ENCODE results near the gene CD3E. TPM values are rescaled to one million over a fixed set of nuclear protein-coding genes. Genes with fewer than 3 reads are reported as not detected.
"Not testable (repeated sequence)": the region's sequence is repeated elsewhere in the genome, so short reads cannot be mapped to it uniquely, and the experiment has no call there.

The CD3E gene
- total RNA-seq, 4 donors from 2014 or later, result 0.48 to 2.4 TPM; not detected in 2

GRCh38 chr11:118306556-118306955, 2.0 kb downstream of the CD3E start:
- Histone ChIP-seq H3K27me3 (no peaks in the 10 kb centered on the region), H3K27ac (no peak overlapping the region), H3K9me3 (no peaks in the 10 kb centered on the region), H3K4me3 (no peak overlapping the region), H3K4me1 (no peaks in the 10 kb centered on the region), H3K36me3 (no peaks in the 10 kb centered on the region)
- no peak for DNase-seq
- intact Hi-C loops (cut with DNase I; ENCODE audit: low total_unique reads), result no loop called here
- TF ChIP-seq POLR2A (IDR thresholded peaks at IDR 0.05) (no peak), CTCF (IDR thresholded peaks at IDR 0.05) (no peak)

GRCh38 chr11:118308995-118309528, 4.5 kb downstream of the CD3E start:
- H3K27ac ChIP-seq; H3K27me3 ChIP-seq; H3K4me1 ChIP-seq; H3K36me3 ChIP-seq; intact Hi-C loops (cut with DNase I; ENCODE audit: low total_unique reads); H3K9me3 ChIP-seq; H3K4me3 ChIP-seq; DNase-seq: not testable (repeated sequence)

GRCh38 chr11:118310271-118310670, 5.7 kb downstream of the CD3E start:
- TF ChIP-seq CTCF (IDR thresholded peaks at IDR 0.05) (no peak), POLR2A (IDR thresholded peaks at IDR 0.05) (no peak)
- no peaks in the 10 kb centered on the region for H3K4me1 ChIP-seq
- no peak for DNase-seq
- H3K36me3 ChIP-seq, result no peaks in the 10 kb centered on the region
- intact Hi-C loops (cut with DNase I; ENCODE audit: low total_unique reads), result no loop called here
- H3K27me3 ChIP-seq, result peaks cover 0 to 6% of the 10 kb centered on the region in 2 donors
- no peak overlapping the region for H3K27ac ChIP-seq
- no peak overlapping the region for H3K4me3 ChIP-seq
- H3K9me3 ChIP-seq, result no peaks in the 10 kb centered on the region

DNA sequence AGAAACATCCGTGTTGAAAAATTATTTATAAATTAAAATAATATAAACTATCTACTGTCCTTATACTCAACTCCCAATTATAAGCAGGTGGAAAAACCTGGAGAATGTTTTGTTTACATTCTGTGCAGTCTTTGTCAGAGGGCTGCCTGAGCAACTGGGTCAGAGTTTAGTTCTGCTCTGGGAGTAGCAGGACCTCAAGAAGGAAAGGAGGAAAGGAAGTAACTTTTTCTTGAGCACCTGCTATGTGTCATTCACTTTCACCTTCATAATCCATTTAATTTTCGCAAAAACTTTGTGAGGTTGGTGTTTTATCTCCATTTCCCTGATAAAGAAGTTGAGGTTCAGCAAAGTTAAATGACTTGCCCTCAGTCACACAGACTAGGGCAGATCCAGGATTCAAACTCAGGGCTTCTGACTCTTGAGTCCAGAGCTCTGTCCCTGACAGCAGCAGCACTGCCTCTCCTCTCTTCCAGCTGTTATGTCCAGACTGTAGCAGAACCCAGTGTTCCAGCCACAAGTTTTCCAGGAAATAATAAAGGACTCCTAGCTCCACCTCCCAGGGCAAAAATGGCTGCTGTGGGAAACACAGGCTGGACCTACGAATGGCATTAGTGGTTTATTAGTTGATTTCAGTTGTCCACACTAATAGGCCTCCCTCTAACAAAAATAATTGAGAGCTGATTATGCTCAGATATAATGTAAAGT, 6.4 kb downstream of the CD3E start:
- peaks cover 0 to 6% of the 10 kb centered on the region in 2 donors for H3K27me3 ChIP-seq
- no peak for TF ChIP-seq CTCF (IDR thresholded peaks at IDR 0.05)
- no peak for TF ChIP-seq POLR2A (IDR thresholded peaks at IDR 0.05)
- DNase-seq, result no peak
- no peak overlapping the region for H3K4me3 ChIP-seq
- intact Hi-C loops (cut with DNase I; ENCODE audit: low total_unique reads), result no loop called here
- H3K36me3 ChIP-seq, result no peaks in the 10 kb centered on the region
- H3K4me1 ChIP-seq, result no peaks in the 10 kb centered on the region
- H3K27ac ChIP-seq, result no peak overlapping the region
- H3K9me3 ChIP-seq, result no peaks in the 10 kb centered on the region

GRCh38 chr11:118311518-118311917, 7.0 kb downstream of the CD3E start:
- Histone ChIP-seq H3K27me3 (peaks cover 0 to 6% of the 10 kb centered on the region in 2 donors), H3K4me1 (no peaks in the 10 kb centered on the region), H3K4me3 (no peak overlapping the region), H3K9me3 (no peaks in the 10 kb centered on the region), H3K36me3 (no peaks in the 10 kb centered on the region), H3K27ac (no peak overlapping the region)
- no peak for TF ChIP-seq CTCF (IDR thresholded peaks at IDR 0.05)
- no peak for TF ChIP-seq POLR2A (IDR thresholded peaks at IDR 0.05)
- DNase-seq, result no peak
- intact Hi-C loops (cut with DNase I; ENCODE audit: low total_unique reads), result no loop called here

All from uterus (tissue), 4 donors.